CD4-positive, alpha-beta T cell (primary cell): ENCODE results near the gene PCDHB3. TPM values are rescaled to one million over a fixed set of nuclear protein-coding genes. Genes with fewer than 3 reads are reported as not detected.

Experiments
- ATAC-seq: fragments of 200-7000 bp; cut with Tn5 transposase; one replicate; pipeline ENCODE4 v1.10.0; 2022; ENCODE audit warnings: mild to moderate bottlenecking; ENCODE audit not compliant: poor library complexity
- CTCF ChIA-PET: fragments of 350-600 bp; sonication (Branson Sonifier 250); formaldehyde crosslinking; loops from one replicate; lab custom pipeline; 2021; ENCODE audit warnings: antibody characterized with exemption, inconsistent platforms; lab: Charles Lee
- POLR2A ChIA-PET: fragments of 350-600 bp; sonication (Branson Sonifier 250); formaldehyde crosslinking; loops from one replicate; lab custom pipeline; 2021; ENCODE audit warnings: antibody characterized with exemption, inconsistent platforms; lab: Charles Lee
- DNase-seq, 14 experiments: peaks; one replicate each; pipeline ENCODE4 v3.0.0-alpha.2; 2013 to 2020; ENCODE audit warnings: mixed read lengths in 2 of 14
- H3K27ac ChIP-seq, 2 donors: one replicate each; pipeline versions ENCODE4 v1.5.1 to v1.7.0; 2013; ENCODE audit warnings: low read length in 2 of 2, low read depth in 1 of 2, mild to moderate bottlenecking in 1 of 2
- H3K27me3 ChIP-seq, 2 experiments: 1 replicate in 1 of 2; 2 replicates in 1 of 2; pipeline versions ENCODE4 v1.6.1 to v1.7.0; 2013; ENCODE audit warnings: low read length in 2 of 2, control low read depth in 1 of 2, mild to moderate bottlenecking in 1 of 2, moderate library complexity in 1 of 2; ENCODE audit not compliant: insufficient read depth in 2 of 2, control insufficient read depth in 1 of 2
- H3K36me3 ChIP-seq: one replicate; pipeline ENCODE4 v1.6.1; 2013; ENCODE audit warnings: low read length, control low read depth; ENCODE audit not compliant: insufficient read depth
- H3K4me1 ChIP-seq: one replicate; pipeline ENCODE4 v1.6.1; 2013; ENCODE audit warnings: low read length, control low read depth; ENCODE audit not compliant: insufficient read depth
- H3K4me3 ChIP-seq: one replicate; pipeline ENCODE4 v1.5.1; 2013; ENCODE audit warnings: mild to moderate bottlenecking, low read length, moderate library complexity
- H3K9me3 ChIP-seq, 2 experiments: 1 replicate in 1 of 2; 2 replicates in 1 of 2; pipeline versions ENCODE4 v1.6.1 to v1.7.0; 2013; ENCODE audit warnings: low read length in 2 of 2, mild to moderate bottlenecking in 2 of 2, control low read depth in 1 of 2, moderate library complexity in 1 of 2; ENCODE audit not compliant: control insufficient read depth in 1 of 2, insufficient read depth in 1 of 2
- H3K27ac Mint-ChIP-seq: one replicate; pipeline ENCODE4 v1.8.0; 2020; ENCODE audit warnings: mixed read lengths
- H3K27me3 Mint-ChIP-seq: one replicate; pipeline ENCODE4 v1.8.0; 2021; ENCODE audit warnings: mixed read lengths
- H3K36me3 Mint-ChIP-seq: one replicate; pipeline ENCODE4 v1.8.0; 2021; ENCODE audit warnings: low read depth, mixed read lengths
- H3K4me1 Mint-ChIP-seq: one replicate; pipeline ENCODE4 v1.8.0; 2021; ENCODE audit warnings: low read depth, mixed read lengths
- H3K4me3 Mint-ChIP-seq: one replicate; pipeline ENCODE4 v1.8.0; 2020; ENCODE audit warnings: mild to moderate bottlenecking, mixed read lengths
- H3K9me3 Mint-ChIP-seq: one replicate; pipeline ENCODE4 v1.8.0; 2020; ENCODE audit warnings: mixed read lengths
- intact Hi-C, 2 experiments: fragments of 100-400 bp; cut with DNase I in 1 of 2; cut with micrococcal nuclease in 1 of 2; formaldehyde crosslinking; loops; one replicate each; pipeline versions ENCODE4 v1.15.1 to v1.9.0; 2023 to 2025; cut with DNase I, micrococcal nuclease
- polyA plus RNA-seq, 2 donors: library from polyadenylated mRNA; unstranded; fragments of 120-200 nt; gene quantifications; one replicate each; pipeline ENCODE4 v1.2.1, GENCODE V29; 2013
- total RNA-seq, 174 experiments: library from RNA in 2 of 174; stranded (reverse) in 2 of 174; gene quantifications; one replicate each; pipeline ENCODE4 v1.2.3 and lab custom pipeline; 2021 to 2026
- TF ChIP-seq, protein P1 (sequence below): fragments of 200-600 bp; IDR thresholded peaks from one replicate; pipeline ENCODE4 v1.8.0; 2022; ENCODE audit warnings: antibody characterized with exemption, mild to moderate bottlenecking

The PCDHB3 gene
- total RNA-seq = not detected
- not detected for polyA plus RNA-seq (2013, experiment 1 of 2)
- 0.27 TPM for polyA plus RNA-seq (2013, experiment 2 of 2)
- 0 to 0.20 (median 0) reads per million in 172 experiments for total RNA-seq (lab: John Stamatoyannopoulos, UW)

DNA sequence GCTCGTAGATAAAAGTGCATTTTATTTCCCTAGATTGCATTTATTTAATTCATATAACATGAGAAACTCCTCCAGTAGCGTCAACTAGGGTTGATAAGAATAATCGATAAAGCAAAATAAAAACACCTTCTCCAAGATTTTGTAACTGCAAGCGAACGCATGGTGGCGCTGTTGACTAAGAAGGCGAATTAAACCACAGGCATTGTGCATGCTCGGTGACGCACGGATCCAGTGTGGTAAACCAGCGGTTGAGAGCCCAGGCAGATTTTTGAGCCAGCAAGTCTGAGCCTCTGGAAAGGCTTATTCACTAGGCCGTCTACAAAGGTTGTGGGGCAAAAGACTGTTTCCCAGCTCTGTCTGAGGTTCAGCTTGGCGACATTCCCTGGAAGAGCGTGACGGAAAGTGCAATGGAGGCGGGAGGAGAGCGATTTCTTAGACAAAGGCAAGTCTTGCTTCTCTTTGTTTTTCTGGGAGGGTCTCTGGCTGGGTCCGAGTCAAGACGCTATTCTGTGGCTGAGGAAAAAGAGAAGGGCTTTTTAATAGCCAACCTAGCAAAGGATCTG is at the start of gene PCDHB3:
Gene PCDHB3, plus strand, starts transcription at position 231 of the 563 bp plus-strand sequence. Its CDS starts 177 bp downstream, at position 408.
- H3K4me1 ChIP-seq = no peaks in the 10 kb centered on the region
- DNase-seq = peak in 5 of 14 experiments; percentile 4 to 43 (median 23)
- no peaks in the 10 kb centered on the region for H3K4me1 Mint-ChIP-seq
- no peak within 1 kb of the TSS for H3K4me3 Mint-ChIP-seq
- no peaks in the 10 kb centered on the region for H3K36me3 ChIP-seq
- ChIA-PET CTCF (no interaction called here), POLR2A (no interaction called here)
- TF ChIP-seq, protein P1, sequence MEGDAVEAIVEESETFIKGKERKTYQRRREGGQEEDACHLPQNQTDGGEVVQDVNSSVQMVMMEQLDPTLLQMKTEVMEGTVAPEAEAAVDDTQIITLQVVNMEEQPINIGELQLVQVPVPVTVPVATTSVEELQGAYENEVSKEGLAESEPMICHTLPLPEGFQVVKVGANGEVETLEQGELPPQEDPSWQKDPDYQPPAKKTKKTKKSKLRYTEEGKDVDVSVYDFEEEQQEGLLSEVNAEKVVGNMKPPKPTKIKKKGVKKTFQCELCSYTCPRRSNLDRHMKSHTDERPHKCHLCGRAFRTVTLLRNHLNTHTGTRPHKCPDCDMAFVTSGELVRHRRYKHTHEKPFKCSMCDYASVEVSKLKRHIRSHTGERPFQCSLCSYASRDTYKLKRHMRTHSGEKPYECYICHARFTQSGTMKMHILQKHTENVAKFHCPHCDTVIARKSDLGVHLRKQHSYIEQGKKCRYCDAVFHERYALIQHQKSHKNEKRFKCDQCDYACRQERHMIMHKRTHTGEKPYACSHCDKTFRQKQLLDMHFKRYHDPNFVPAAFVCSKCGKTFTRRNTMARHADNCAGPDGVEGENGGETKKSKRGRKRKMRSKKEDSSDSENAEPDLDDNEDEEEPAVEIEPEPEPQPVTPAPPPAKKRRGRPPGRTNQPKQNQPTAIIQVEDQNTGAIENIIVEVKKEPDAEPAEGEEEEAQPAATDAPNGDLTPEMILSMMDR = no peak
- peaks cover 0 to 47% of the 10 kb centered on the region in 2 experiments for H3K9me3 ChIP-seq
- no peak within 1 kb of the TSS for H3K27ac Mint-ChIP-seq
- peaks cover 56% of the 10 kb centered on the region for H3K27me3 Mint-ChIP-seq
- no peak within 1 kb of the TSS for H3K27ac ChIP-seq
- ATAC-seq = no peak
- H3K4me3 ChIP-seq = no peak within 1 kb of the TSS
- H3K9me3 Mint-ChIP-seq = peaks cover 10% of the 10 kb centered on the region
- intact Hi-C loops = no loop called here
- peaks cover 23 to 29% of the 10 kb centered on the region in 2 experiments for H3K27me3 ChIP-seq
- peaks cover 2% of the 10 kb centered on the region for H3K36me3 Mint-ChIP-seq

DNA sequence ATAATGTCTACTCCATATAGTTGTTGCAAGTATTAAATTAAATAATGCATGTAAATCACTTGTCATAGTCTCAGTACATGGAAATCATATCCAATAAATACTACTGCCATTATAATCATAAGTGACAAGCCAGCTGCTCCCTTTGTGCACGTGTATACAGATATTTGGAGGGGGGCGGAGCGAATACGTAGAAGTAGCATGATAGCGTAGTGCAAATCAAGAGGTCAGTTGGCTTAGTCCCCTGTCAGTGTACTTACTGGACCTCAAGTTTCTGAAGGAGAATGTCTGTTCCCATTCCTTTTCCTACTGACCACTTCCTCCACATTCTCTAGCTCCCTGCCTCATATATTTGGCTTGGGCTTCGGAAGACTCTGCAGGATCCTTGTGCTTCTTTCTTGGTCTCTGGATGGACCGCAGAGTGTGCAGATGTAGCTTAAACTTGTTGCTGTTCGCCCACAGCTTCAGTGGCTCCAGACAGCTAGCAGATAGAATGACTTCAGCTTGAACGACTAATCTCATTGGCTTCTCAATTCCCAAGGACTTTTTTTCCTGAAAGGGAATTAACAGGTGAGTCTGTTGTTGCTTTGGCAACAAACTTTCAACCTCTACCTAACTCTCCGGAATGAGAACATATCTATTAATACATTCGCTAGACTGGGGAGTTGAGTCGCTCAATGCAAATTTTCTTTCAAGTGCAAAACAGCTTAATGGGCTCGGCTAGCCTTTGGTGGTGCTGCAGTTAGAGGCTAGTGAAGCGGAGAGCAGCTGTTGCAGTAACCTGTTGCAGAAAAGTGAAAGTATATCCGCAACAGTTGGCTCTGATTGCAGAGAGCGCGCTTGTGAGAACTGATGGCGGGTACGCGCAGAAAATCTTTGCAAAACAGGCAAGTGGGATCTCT is 49.4 kb upstream of the PCDHB3 start, which contains the start of gene PCDHB1:
Gene PCDHB1, plus strand, starts transcription at position 753 of the 899 bp plus-strand sequence. Its CDS starts 97 bp downstream, at position 850.
- CTCF ChIA-PET = no interaction called here

DNA sequence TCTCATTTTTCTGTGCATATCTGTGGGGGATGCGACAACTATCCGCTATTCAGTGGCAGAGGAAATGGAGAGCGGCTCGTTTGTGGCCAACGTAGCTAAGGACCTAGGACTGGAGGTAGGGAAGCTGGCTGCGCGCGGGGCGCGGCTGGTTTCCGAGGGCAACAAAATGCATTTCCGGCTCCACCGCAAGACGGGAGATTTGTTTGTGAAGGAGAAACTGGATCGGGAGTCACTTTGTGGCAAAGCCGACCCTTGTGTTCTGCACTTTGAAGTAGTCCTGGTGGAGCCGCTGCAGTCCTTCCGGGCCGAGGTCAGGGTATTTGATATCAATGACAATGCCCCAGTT is 48.8 kb upstream of the PCDHB3 start:
- no peak overlapping the region for H3K27ac Mint-ChIP-seq
- CTCF ChIA-PET = no interaction called here
- Histone ChIP-seq H3K27ac (no peak overlapping the region), H3K36me3 (no peaks in the 10 kb centered on the region), H3K27me3 (peaks cover 12 to 30% of the 10 kb centered on the region in 2 experiments), H3K4me3 (peak overlapping the region; percentile 15), H3K4me1 (peaks cover 5% of the 10 kb centered on the region), H3K9me3 (peaks cover 4 to 20% of the 10 kb centered on the region in 2 experiments)
- POLR2A ChIA-PET = no interaction called here
- no peaks in the 10 kb centered on the region for H3K36me3 Mint-ChIP-seq
- peak overlapping the region; percentile 55 for H3K4me3 Mint-ChIP-seq
- intact Hi-C loops = no loop called here
- ATAC-seq (no peak), DNase-seq (no peak)
- peaks cover 11% of the 10 kb centered on the region for H3K4me1 Mint-ChIP-seq
- TF ChIP-seq, protein P1 = no peak
- peaks cover 60% of the 10 kb centered on the region for H3K27me3 Mint-ChIP-seq
- H3K9me3 Mint-ChIP-seq = peaks cover 3% of the 10 kb centered on the region

More for the DNA sequence above, 49.4 kb upstream of the PCDHB3 start, which contains the start of gene PCDHB1:
- DNase-seq (no peak), ATAC-seq (no peak)
- Mint-ChIP-seq H3K4me1 (peaks cover 11% of the 10 kb centered on the region), H3K27ac (no peak within 1 kb of the TSS), H3K4me3 (peak within 1 kb of the TSS; percentile 55), H3K36me3 (no peaks in the 10 kb centered on the region), H3K9me3 (peaks cover 3% of the 10 kb centered on the region), H3K27me3 (peaks cover 63% of the 10 kb centered on the region)
- Histone ChIP-seq H3K36me3 (no peaks in the 10 kb centered on the region), H3K27ac (no peak within 1 kb of the TSS), H3K9me3 (peaks cover 4 to 20% of the 10 kb centered on the region in 2 experiments), H3K27me3 (peaks cover 12 to 33% of the 10 kb centered on the region in 2 experiments), H3K4me1 (peaks cover 5% of the 10 kb centered on the region), H3K4me3 (peak within 1 kb of the TSS; percentile 15)
- POLR2A ChIA-PET = no interaction called here
- TF ChIP-seq, protein P1 = no peak
- intact Hi-C loops = no loop called here
